Measurements from ENCODE around the gene NKX6-2.

GRCh38 chr10:132776821-132777220 is 9.1 kb downstream of the NKX6-2 start:
- TF ChIP-seq EZH2 (IDR thresholded peaks at IDR 0.05; ENCODE audit: insufficient read depth, poor library complexity, severe bottlenecking) (no peak), EZH2phosphoT487 (IDR thresholded peaks at IDR 0.05; ENCODE audit: insufficient read depth, low read depth) (no peak)

Data from GM23248 (cell line).